Prostate gland (tissue), 2 donors: ENCODE results near the gene APBA2.

Source experiments
- POLR2AphosphoS5 ChIP-seq: sonication (generic); formaldehyde crosslinking; IDR thresholded peaks from one replicate; pipeline ENCODE4 v1.6.1; 2017; ENCODE audit warnings: antibody characterized with exemption
- TF ChIP-seq, protein P1 (sequence below), 4 experiments: fragments of 200-600 bp in 2 of 4; fragments of 450-650 bp in 2 of 4; sonication (generic) in 2 of 4; IDR thresholded peaks; 1 replicate in 3 of 4; 2 replicates in 1 of 4; pipeline ENCODE4 v1.5.1; 2016 to 2019; ENCODE audit warnings: antibody characterized with exemption in 4 of 4, mild to moderate bottlenecking in 2 of 4, moderate library complexity in 2 of 4

DNA sequence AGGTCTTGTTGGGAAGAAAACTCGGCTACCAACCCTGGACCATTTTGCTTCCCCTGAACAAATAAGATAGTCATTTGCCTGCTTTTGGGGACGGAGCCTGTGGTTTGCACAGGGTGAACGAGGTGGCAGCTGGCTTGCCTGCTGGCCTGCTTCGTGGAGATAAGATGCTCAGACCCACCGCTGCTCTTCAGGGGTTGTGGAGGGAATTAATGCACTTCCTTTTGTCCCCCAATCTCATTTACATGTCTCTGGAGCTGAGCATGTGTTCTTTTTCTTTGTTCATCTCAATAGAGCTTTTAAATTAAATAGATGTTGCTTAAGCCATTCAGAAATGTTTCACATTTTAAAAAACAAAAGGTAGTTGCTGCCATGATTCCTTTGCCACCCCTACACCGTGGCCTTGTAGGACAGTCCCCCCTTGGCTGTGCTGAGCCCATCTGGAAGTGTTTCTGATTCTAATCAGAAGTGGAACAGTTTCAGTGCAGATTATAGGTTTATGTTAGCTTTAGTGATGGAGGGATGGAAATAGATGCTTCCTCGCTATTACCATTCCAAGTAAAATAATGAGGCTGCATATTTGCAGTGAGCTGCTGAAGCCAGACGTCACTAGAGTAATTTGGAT is 25.6 kb downstream of the APBA2 start:
- TF ChIP-seq, protein P1, sequence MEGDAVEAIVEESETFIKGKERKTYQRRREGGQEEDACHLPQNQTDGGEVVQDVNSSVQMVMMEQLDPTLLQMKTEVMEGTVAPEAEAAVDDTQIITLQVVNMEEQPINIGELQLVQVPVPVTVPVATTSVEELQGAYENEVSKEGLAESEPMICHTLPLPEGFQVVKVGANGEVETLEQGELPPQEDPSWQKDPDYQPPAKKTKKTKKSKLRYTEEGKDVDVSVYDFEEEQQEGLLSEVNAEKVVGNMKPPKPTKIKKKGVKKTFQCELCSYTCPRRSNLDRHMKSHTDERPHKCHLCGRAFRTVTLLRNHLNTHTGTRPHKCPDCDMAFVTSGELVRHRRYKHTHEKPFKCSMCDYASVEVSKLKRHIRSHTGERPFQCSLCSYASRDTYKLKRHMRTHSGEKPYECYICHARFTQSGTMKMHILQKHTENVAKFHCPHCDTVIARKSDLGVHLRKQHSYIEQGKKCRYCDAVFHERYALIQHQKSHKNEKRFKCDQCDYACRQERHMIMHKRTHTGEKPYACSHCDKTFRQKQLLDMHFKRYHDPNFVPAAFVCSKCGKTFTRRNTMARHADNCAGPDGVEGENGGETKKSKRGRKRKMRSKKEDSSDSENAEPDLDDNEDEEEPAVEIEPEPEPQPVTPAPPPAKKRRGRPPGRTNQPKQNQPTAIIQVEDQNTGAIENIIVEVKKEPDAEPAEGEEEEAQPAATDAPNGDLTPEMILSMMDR (IDR thresholded peaks at IDR 0.05): no peak
- no peak for TF ChIP-seq POLR2AphosphoS5
